K562 (cell line): Measurements from ENCODE around the gene SEL1L. TPM values are rescaled to one million over a fixed set of nuclear protein-coding genes. Genes with fewer than 3 reads are reported as not detected.

ENCODE experiments used
- AFF1 ChIP-seq, 2 experiments: fragments of 450-650 bp; IDR thresholded peaks; 2 replicates each; pipeline ENCODE4 v1.6.1; 2018; ENCODE audit warnings: mild to moderate bottlenecking in 2 of 2, low read depth in 1 of 2; ENCODE audit not compliant: partially characterized antibody in 2 of 2
- ARHGAP35 ChIP-seq: fragments of 450-650 bp; IDR thresholded peaks from 2 replicates; pipeline ENCODE4 v1.6.1; 2018; ENCODE audit not compliant: partially characterized antibody
- C11orf30 ChIP-seq: fragments of 450-650 bp; IDR thresholded peaks from 2 replicates; pipeline ENCODE4 v1.6.1; 2016; ENCODE audit warnings: low read depth, mild to moderate bottlenecking
- CCNT2 ChIP-seq: IDR thresholded peaks from 2 replicates; pipeline ENCODE4 v1.6.1; 2011; ENCODE audit warnings: borderline replicate concordance, low read depth, mild to moderate bottlenecking, moderate library complexity, mixed read lengths, low read length; ENCODE audit not compliant: insufficient read length; ENCODE audit errors: extremely low read depth
- COPS2 ChIP-seq: fragments of 450-650 bp; conservative IDR thresholded peaks from 2 replicates; pipeline ENCODE4 v1.6.1; 2016; ENCODE audit warnings: mild to moderate bottlenecking, moderate library complexity
- CTCF ChIP-seq, 3 experiments: IDR thresholded peaks in 2 of 3; conservative IDR thresholded peaks in 1 of 3; 2 replicates each; pipeline ENCODE4 v1.5.1; 2011 to 2012; ENCODE audit warnings: low read length in 3 of 3, mild to moderate bottlenecking in 3 of 3, control low read depth in 2 of 3, improper control_type of control experiment in 1 of 3, inconsistent platforms in 1 of 3, low read depth in 1 of 3, mixed read lengths in 1 of 3, moderate library complexity in 1 of 3; ENCODE audit not compliant: insufficient read depth in 2 of 3
- RBM22 ChIP-seq: fragments of 200-400 bp; formaldehyde crosslinking; IDR thresholded peaks from 2 replicates; pipeline ENCODE4 v1.6.1; 2018; ENCODE audit warnings: low read length, low read depth; ENCODE audit not compliant: poor library complexity, severe bottlenecking
- RNF219 ChIP-seq: fragments of 250-450 bp; sonication (Bioruptor Pico); IDR thresholded peaks from 2 replicates; pipeline ENCODE4 v1.5.0; 2022; ENCODE audit warnings: mild to moderate bottlenecking
- SOX6 ChIP-seq: fragments of 450-650 bp; IDR thresholded peaks from 2 replicates; pipeline ENCODE4 v1.6.1; 2014; ENCODE audit warnings: mild to moderate bottlenecking
- STAT6 ChIP-seq: sonication (generic); formaldehyde crosslinking; IDR thresholded peaks from 2 replicates; pipeline ENCODE4 v1.8.1; 2023; ENCODE audit warnings: mild to moderate bottlenecking, missing genetic modification reagents
- TEAD1 ChIP-seq, 2 experiments: fragments of 450-650 bp in 1 of 2; sonication (generic) in 1 of 2; formaldehyde crosslinking; IDR thresholded peaks; 2 replicates each; pipeline versions ENCODE4 v1.4.0 to v1.8.0; 2020 to 2022; ENCODE audit warnings: mild to moderate bottlenecking in 2 of 2, missing genetic modification reagents in 1 of 2
- ZEB2 ChIP-seq: fragments of 450-650 bp; IDR thresholded peaks from 2 replicates; pipeline ENCODE4 v1.6.1; 2016
- ZNF830 ChIP-seq: fragments of 250-450 bp; sonication (Bioruptor Pico); IDR thresholded peaks from 2 replicates; pipeline ENCODE4 v1.5.0; 2021; ENCODE audit warnings: mild to moderate bottlenecking
- polyA plus RNA-seq, 8 experiments: library from polyadenylated mRNA; depleted of rRNA in 4 of 8; stranded (reverse) in 5 of 8; unstranded in 3 of 8; fragments of >200 nt; fragmentation: Nextera tagmentation in 2 of 8; fragmentation: Illumina TruSeq in 1 of 8; extraction: Ambion mirVana in 2 of 8; extraction: Trizol in 1 of 8; gene quantifications; 2 replicates each; pipeline versions ENCODE4 v1.2.1 to v1.2.3, GENCODE V29; 2011 to 2014; ENCODE audit warnings: inconsistent platforms in 1 of 8, missing spikeins in 1 of 8
- total RNA-seq, 7 experiments: library from RNA; depleted of rRNA in 6 of 7; stranded (reverse); fragments of >200 nt in 6 of 7; fragmentation: Illumina TruSeq in 2 of 7; extraction: Trizol in 2 of 7; gene quantifications; 2 replicates each; pipeline versions ENCODE4 v1.2.1 to v1.2.3, GENCODE V29; 2011 to 2021; ENCODE audit warnings: low replicate concordance in 1 of 7

SEL1L gene
- total and polyA plus RNA-seq, 9 of the 15 experiments (the other 6 are each of a cell fraction or from before 2014, with no cell fraction given), result 7.7 to 21.1 (median 13.6) TPM

GRCh38 chr14:81427348-81428058 lies 106.2 kb downstream of the SEL1L start (continued):
- TF ChIP-seq AFF1 (IDR thresholded peaks at IDR 0.05; ENCODE audit: low read depth in 1 of 2, partially characterized antibody in 2 of 2), result no peak
- 0 out of 4 replicates have a peak, but pooled peaks of 1 of the 2 experiments have one; percentile 51 for TF ChIP-seq TEAD1 (CRISPR knock-in tag; IDR thresholded peaks at IDR 0.05)
- TF ChIP-seq C11orf30, result peak; percentile 71
- no peak for TF ChIP-seq STAT6 (CRISPR knock-in tag)
- TF ChIP-seq COPS2, result no peak
- no peak for TF ChIP-seq CTCF (IDR thresholded peaks at IDR 0.05 in 2 of 3, conservative IDR thresholded peaks at IDR 0.05 in 1 of 3; ENCODE audit: insufficient read depth in 2 of 3, low read depth in 1 of 3, low read length in 3 of 3)
- TF ChIP-seq ZNF830 (CRISPR knock-in tag), result no peak
- peak; percentile 88 for TF ChIP-seq ZEB2
- peak; percentile 79 for TF ChIP-seq SOX6
- peak; percentile 59 for TF ChIP-seq CCNT2
- TF ChIP-seq ARHGAP35, result no peak
- no peak for TF ChIP-seq RNF219 (CRISPR knock-in tag)
- no peak for TF ChIP-seq RBM22
